Measurements from ENCODE around the gene S1PR4.
A peak's percentile ranks its signal among the peaks of the same experiment; 100 is the strongest.

The S1PR4 gene

DNA sequence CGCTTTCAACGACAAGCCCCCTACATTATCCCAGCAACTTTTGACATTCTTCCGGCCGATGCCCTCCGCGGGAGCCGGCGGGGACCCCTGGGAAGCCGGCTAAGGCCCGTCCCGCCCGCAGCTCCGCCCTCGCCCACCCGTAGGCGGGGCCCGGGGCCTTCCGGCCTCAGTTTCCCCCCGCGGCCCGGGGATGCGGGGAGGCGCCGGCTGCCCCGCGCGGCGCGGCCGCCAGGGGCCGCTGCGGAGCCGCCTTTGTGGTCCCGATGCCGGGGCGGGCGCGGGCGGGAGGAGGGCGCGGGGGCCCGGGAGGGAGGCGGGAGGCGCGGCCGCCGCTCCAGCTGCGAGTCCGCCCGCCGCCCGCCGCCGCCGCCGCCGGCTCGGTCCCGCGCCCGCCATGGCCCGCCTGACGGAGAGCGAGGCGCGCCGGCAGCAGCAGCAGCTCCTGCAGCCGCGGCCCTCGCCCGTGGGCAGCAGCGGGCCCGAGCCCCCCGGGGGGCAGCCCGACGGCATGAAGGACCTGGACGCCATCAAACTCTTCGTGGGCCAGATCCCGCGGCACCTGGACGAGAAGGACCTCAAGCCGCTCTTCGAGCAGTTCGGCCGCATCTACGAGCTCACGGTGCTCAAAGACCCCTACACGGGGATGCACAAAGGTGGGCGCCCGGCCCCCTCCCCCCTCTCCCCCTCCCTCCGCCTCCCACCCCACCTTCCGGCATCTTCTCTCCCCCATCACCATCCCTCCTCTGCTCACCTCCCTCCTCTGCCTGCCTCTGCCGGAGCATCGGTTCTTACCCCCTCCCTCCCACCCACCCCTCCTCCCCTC is 46.0 kb downstream of the S1PR4 start, which contains the start of gene CELF5:
Gene CELF5 (plus strand): TSS at position 316 of the 823 bp plus-strand sequence. CDS start 79 bp downstream, at position 395.
- peak in 1 of 2 donors; percentile 5 for DNase-seq

- no peak for DNase-seq
These were observed 46.6 kb downstream of the S1PR4 start for GRCh38 chr19:3225169-3225485.

DNA sequence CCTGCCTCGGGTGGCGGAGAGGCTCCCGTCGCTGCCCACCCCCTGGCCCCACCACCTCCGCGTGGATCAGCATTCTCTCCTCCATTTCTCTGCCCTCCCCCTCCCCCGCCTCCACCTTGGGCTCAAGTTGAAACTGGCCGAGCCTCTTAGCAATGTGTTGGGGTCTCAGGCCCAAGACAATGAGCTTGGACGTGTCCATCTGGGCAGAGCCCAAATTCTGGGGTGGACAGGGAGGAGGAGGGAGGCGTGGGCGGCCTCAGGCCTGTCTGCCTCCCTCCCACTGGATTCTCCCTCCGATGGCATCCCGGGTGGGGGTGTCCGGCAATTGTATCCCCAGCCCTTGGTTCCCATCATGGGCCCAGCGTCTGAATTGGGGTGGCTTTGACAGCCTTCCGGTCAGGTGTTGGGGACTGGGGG is 47.1 kb downstream of the S1PR4 start:
- no peak for DNase-seq

- no peak for DNase-seq
These were observed 48.6 kb downstream of the S1PR4 start for GRCh38 chr19:3227054-3227626.

DNA sequence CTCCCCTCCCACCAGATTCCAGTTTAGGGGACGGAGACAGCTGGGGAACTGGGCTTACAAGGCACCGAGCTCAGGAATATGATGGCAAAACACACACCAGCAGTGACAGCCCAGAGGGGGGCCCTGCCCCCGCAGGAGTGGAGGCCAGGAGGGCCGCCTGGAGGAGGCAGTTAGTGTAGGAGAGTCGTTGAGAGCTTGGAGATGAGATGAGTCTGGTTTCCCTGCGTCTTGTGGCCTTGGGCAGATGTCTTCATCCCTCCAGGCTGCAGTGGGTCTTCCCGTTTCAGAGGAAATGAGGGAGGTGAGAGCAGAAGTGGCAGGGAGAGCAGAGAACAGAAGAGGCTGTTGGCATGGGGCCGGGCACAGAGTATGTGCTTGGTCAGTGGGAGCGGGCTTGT is 50.8 kb downstream of the S1PR4 start:
- no peak for DNase-seq

Measured in bone marrow (tissue), 2 donors.